ENCODE measurements around the gene C19orf38. TPM values are rescaled to one million over a fixed set of nuclear protein-coding genes. Genes with fewer than 3 reads are reported as not detected.

Gene C19orf38, protein sequence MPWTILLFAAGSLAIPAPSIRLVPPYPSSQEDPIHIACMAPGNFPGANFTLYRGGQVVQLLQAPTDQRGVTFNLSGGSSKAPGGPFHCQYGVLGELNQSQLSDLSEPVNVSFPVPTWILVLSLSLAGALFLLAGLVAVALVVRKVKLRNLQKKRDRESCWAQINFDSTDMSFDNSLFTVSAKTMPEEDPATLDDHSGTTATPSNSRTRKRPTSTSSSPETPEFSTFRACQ
- 0.13 TPM in 1 of 2 replicates, not detected in the other for total RNA-seq

- DNase-seq (ENCODE audit: low read depth in 2 of 2), result no peak
Measured at GRCh38 chr19:10848230-10848856, at the start of gene C19orf38. TSS of gene C19orf38 (plus strand) at chr19:10848415. CDS start at chr19:10848509, 94 bp downstream.

- DNase-seq (ENCODE audit: low read depth in 2 of 2), result peak in 1 of 2 donors; percentile 56
Measured at GRCh38 chr19:10800488-10800887, 47.7 kb upstream of the C19orf38 start.

DNA sequence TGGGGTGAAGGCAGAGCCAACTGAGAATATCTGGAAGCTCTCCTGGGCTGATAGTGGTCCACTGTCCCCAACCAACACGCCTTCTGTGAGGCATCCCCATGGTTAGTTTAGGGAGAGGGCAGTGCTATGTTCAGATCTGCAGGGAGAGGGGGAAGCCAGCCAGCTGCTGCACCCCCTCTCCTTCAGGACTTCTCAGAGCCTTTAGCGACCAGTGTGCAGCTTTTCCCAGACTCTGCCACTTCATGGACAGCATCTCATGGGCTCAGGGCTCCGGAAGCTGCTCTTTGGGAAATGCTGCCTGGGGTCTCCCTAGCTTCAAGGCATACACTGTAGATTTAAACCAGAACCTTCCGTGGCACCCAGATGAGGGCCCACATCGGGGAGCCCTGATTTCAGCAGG lies 45.7 kb upstream of the C19orf38 start:
- no peak for DNase-seq (ENCODE audit: low read depth in 2 of 2)

- DNase-seq (ENCODE audit: low read depth in 2 of 2), result no peak
Measured at GRCh38 chr19:10803252-10803651, 45.0 kb upstream of the C19orf38 start.

DNA sequence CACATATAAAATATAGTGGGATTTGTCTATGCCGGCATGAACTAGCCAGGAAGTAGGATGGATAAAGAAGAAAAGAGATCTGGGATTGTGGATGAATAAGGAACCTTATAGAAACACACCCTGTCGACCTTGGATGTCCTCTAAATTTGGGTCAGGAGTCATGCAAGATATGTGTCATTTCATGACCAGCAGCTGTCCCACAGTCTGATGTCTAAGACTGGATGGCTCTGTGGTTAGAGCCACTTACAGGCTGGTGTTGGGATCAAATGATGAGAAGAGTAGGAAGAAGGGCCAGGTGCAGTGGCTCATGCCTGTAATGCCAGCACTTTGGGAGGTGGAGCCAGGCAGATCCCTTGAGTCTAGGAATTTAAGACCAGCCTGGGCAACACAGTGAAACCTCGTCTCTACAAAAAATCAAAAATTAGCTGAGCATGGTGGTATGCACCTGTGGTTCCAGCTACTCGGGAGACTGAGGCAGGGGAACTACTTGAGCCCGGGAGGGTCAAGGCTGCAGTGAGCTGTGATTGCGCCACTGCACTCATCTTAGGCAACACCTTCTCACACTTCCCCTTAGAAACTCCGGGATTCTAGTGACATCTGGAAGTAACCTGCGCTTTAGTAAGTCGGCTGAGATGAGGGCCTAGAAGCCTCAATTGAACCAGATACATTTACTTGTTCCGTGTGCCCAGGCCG lies 43.0 kb upstream of the C19orf38 start:
- no peak for DNase-seq (ENCODE audit: low read depth in 2 of 2)

GRCh38 chr19:10805758-10806247 lies 42.4 kb upstream of the C19orf38 start:
- no peak for DNase-seq (ENCODE audit: low read depth in 2 of 2)

GRCh38 chr19:10808937-10809649 lies 39.1 kb upstream of the C19orf38 start:
- DNase-seq (ENCODE audit: low read depth in 2 of 2), result no peak

GRCh38 chr19:10809651-10810285 lies 38.4 kb upstream of the C19orf38 start:
- DNase-seq (ENCODE audit: low read depth in 2 of 2), result no peak

DNA sequence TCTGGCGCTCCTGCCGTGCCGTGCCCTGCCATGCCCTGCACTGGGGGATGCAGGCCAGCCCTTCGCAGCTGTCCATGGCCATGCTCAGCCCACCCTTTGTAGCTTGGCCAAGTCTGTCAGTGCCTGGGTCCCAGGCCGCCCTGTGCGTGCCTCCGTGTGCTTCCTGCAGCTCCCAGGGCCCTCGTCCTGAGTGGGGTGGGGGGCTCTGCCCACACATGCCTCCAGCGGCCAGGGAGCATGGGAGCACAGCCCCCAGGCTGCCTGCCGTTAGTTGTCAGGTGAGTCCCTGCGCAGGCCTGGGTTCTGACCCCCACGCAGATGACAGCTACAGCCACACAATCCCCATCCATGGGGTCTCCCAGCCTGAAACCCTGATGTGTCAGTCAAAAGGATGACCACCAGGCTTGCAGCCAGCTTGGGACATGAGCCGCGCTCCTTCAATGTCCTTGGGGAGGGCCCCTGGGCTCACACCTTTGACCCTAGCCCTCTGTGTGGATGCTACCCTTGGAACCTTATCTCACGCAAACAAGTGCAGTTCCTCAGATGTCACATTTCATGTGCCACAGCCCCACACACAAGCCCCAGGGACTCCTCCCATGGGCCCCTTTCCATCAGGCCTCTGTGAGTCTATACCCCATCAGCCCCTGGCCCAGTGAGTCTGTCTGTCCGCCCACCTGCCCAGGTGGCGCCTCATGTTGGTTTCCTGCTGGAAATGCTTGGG lies 36.7 kb upstream of the C19orf38 start:
- DNase-seq (ENCODE audit: low read depth in 2 of 2), result no peak

DNA sequence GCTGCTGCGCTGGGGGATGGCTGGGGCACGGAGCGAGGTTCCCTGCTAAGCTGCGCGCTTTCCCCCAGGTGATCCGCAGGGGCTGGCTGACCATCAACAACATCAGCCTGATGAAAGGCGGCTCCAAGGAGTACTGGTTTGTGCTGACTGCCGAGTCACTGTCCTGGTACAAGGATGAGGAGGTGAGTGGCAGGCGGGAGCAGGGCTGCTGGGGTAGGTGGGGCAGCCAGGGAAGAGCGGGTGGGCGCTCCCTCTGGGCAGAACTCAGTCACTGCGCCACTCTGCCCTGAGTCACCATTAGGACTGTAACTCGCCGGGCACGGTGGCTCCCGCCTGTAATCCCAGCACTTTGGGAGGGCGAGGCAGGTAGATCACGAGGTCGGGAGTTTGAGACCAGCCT lies 36.0 kb upstream of the C19orf38 start:
- no peak for DNase-seq (ENCODE audit: low read depth in 2 of 2)

DNA sequence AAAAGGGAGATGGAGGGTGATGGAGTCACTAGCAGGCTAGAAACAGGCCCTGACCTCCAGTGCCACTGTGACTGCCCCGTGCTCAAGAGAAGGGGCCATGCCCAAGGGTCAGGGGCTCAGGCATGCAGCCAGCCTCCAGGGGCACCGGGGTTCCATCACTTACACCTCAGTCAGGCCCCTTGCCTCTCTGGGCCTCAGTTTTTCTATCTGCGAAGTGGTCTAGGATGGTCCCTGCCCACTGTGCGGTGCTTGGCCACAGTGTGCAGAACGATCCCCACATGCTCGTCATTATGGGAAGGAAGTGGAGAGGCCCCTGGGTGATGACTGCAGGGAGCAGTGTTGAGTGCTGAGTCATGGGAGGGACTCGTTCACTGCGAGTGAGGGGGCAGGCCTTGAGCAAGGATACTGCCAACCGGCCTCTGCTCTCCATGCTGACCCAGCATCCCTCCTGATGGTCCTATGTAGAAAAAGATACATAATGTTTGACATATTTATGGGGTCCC lies 35.3 kb upstream of the C19orf38 start:
- DNase-seq (ENCODE audit: low read depth in 2 of 2), result peak; percentile 59 to 89

DNA sequence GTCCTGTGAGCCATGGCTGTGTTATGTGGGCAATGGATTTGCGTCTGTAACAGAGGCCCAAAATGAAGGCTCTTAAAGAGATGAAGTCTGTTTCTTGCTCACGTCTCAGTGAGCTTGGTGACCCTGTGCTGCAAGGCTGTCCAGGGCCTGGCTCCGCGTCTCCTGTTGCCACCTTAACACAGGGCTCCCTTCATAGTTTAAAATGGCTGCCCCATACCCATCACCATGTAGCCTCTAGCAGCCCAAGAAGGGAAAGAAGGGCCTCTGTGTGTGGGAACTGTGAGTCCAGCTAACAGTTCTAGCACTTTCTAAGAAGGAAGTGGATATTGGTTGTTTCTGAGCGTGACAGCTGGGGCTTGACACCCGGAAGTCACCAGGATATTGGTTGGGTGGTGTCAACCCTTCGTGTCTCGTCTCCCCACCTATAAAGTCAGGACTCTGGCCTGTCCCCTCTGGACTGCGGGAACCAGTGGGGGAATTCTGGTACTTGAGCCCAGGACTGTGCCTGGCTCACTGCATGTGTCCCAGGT lies 33.1 kb upstream of the C19orf38 start:
- DNase-seq (ENCODE audit: low read depth in 2 of 2), result no peak

DNA sequence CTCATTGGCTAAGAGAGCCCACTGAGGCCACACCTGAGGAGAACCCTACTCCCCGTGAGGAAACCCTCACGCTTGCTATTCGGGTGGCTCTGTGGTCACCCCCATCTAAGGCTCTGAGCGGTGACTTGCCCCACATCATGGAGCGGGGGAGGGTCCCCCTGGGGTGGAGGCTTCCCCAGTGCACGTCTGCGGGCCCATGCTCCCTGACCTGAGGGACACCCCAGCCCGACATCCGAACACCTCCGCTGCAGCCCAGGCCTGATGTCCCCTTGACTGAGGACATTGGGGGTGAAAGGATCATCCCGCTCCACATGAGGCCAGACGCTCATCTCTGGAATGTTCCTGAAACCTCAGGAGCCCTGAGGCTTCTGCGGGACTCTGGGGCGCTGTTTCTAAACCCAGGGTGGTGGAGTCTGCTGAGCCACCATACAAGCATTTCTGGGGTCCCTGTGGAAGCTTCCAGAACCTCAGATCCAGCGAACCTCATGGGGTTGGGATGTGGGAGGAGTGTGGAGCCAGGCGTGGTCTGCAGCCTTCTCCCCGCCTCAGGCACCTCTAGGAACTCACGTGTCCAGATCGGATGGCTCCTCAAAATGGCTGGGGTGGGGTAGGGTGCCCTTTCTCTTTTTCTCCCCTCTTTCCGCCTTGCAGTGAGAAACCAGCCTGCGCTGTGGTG lies 32.1 kb upstream of the C19orf38 start:
- DNase-seq (ENCODE audit: low read depth in 2 of 2), result no peak

DNA sequence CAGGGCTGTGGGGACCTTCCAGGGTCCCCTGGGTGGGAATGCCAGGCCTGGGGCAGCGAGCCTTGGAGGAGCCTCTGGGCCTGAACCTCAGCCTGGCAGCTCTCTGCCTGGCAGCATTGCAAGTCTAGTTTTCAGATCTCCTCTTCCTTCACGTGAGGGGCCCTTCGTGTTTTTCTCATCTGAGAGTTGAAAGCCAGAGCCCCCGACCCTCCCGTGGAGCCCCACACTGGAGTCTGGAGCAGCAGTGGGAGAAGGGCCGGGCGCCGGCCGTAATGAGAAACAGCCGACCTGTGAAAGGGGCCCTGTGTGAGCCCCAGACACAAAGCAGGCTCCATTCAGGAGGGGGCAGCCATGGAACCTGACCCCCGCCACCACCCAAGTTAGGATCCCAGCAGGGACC lies 31.5 kb upstream of the C19orf38 start:
- DNase-seq (ENCODE audit: low read depth in 2 of 2), result no peak

GRCh38 chr19:10817291-10818038 lies 30.8 kb upstream of the C19orf38 start:
- DNase-seq (ENCODE audit: low read depth in 2 of 2), result no peak

DNA sequence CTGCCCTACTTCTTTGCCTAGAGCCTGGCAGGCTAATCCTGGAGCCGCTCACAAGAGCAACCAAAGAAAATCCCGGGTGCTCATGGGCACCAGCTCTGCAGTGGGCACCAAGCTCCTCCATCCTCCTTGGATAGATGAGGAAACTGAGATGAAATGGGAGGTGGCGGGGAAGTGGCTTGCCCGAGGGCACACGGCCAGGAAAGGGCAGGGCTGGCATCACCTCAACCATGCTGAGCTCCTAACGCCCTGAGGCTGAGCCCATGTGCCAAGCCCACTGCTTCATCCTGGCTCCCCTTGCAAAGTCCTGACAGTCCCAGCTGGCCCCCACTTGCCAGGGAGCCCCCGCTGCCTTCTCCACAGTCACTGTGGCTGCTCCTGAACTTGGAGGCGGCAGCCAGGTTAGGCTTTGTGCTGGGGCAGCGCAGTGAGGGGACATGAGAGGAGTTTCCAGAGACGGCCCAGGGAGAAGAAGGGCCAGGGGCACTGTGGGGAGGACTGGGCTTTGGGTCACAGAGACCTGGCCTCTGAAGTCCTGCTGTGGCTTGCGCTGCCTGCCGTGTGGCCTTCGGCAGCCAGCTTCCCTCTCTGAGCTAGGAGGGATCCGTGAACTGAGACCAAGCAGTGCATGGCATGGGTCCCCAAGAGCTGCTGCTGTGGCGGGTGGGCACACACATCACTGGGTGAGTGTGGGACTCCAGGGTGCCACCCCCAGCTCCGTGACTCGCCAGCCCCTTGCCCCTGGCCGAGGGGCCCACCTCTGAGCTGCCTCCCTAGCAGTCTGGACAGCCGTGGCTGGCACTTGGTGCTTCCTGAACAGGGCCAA lies 29.7 kb upstream of the C19orf38 start:
- DNase-seq (ENCODE audit: low read depth in 2 of 2), result no peak

- no peak for DNase-seq (ENCODE audit: low read depth in 2 of 2)
Measured at GRCh38 chr19:10819124-10820060, 28.8 kb upstream of the C19orf38 start.
